Hepatocyte (in vitro differentiated cells): ENCODE measurements around the gene DNAJB1. TPM values are rescaled to one million over a fixed set of nuclear protein-coding genes. Genes with fewer than 3 reads are reported as not detected.

Source experiments
- DNase-seq: peaks from one replicate; pipeline ENCODE4 v3.0.0-alpha.2; 2016; ENCODE audit warnings: low spot score
- H2AFZ ChIP-seq: fragments of 200-600 bp; sonication (generic); 2 replicates; pipeline ENCODE4 v1.6.0; 2016; ENCODE audit warnings: antibody characterized with exemption, mild to moderate bottlenecking
- H3K27ac ChIP-seq: fragments of 200-600 bp; sonication (generic); 2 replicates; pipeline ENCODE4 v1.5.1; 2016; ENCODE audit warnings: mild to moderate bottlenecking
- H3K27me3 ChIP-seq: fragments of 200-600 bp; sonication (generic); 2 replicates; pipeline ENCODE4 v1.6.1; 2016
- H3K36me3 ChIP-seq: fragments of 200-600 bp; sonication (generic); replicated peaks from 2 replicates; pipeline ENCODE4 v1.5.1; 2016; ENCODE audit warnings: low read depth; ENCODE audit not compliant: insufficient read depth
- H3K4me1 ChIP-seq: fragments of 200-600 bp; sonication (generic); 2 replicates; pipeline ENCODE4 v1.5.1; 2016; ENCODE audit warnings: mild to moderate bottlenecking, moderate library complexity; ENCODE audit not compliant: insufficient read depth
- H3K4me2 ChIP-seq: fragments of 200-600 bp; sonication (generic); 2 replicates; pipeline ENCODE4 v1.6.0; 2016
- H3K4me3 ChIP-seq: fragments of 200-600 bp; sonication (generic); 2 replicates; pipeline ENCODE4 v1.5.1; 2016; ENCODE audit warnings: mild to moderate bottlenecking
- H3K79me2 ChIP-seq: fragments of 200-600 bp; sonication (generic); 2 replicates; pipeline ENCODE4 v1.6.0; 2017; ENCODE audit warnings: mild to moderate bottlenecking
- H3K9me2 ChIP-seq: fragments of 200-600 bp; sonication (generic); replicated peaks from 2 replicates; pipeline ENCODE4 v1.6.0; 2017; ENCODE audit warnings: mild to moderate bottlenecking; ENCODE audit not compliant: insufficient read depth
- H3K9me3 ChIP-seq: fragments of 200-600 bp; sonication (generic); 2 replicates; pipeline ENCODE4 v1.5.1; 2016; ENCODE audit warnings: low read depth, mild to moderate bottlenecking
- H4K20me1 ChIP-seq: fragments of 200-600 bp; sonication (generic); 2 replicates; pipeline ENCODE4 v1.6.0; 2016; ENCODE audit warnings: mild to moderate bottlenecking; ENCODE audit not compliant: insufficient read depth, poor library complexity, severe bottlenecking
- EZH2 ChIP-seq: fragments of 200-600 bp; sonication (generic); IDR thresholded peaks from 2 replicates; pipeline ENCODE4 v1.6.1; 2016; ENCODE audit warnings: antibody characterized with exemption, mild to moderate bottlenecking, borderline replicate concordance
- EZH2phosphoT487 ChIP-seq: fragments of 200-600 bp; sonication (generic); IDR thresholded peaks from one replicate; pipeline ENCODE4 v1.6.1; 2018; ENCODE audit warnings: antibody characterized with exemption, mild to moderate bottlenecking, low read depth, moderate library complexity; ENCODE audit not compliant: unreplicated experiment, severe bottlenecking
- whole genome bisulfite sequencing: methylation state at CpG from one replicate; pipeline ENCODE4 v1.1.6; 2016; ENCODE audit warnings: low lambda C conversion rate; ENCODE audit errors: missing lambda C conversion rate; 5-methylcytosine and 5-hydroxymethylcytosine counted together
- polyA plus RNA-seq: library from polyadenylated mRNA; unstranded; fragments of >200 nt; fragmentation: Nextera tagmentation; extraction: Ambion mirVana; gene quantifications from 2 replicates; pipeline ENCODE4 v1.2.1, GENCODE V29; 2016
- total RNA-seq: library from RNA; depleted of rRNA; stranded (reverse); fragments of >200 nt; gene quantifications from 2 replicates; pipeline ENCODE4 v1.2.3, GENCODE V29; 2014
- TF ChIP-seq, protein P1 (sequence below): fragments of 200-600 bp; sonication (generic); IDR thresholded peaks from 2 replicates; pipeline ENCODE4 v1.5.1; 2016; ENCODE audit warnings: antibody characterized with exemption, mild to moderate bottlenecking; ENCODE audit not compliant: poor library complexity

DNAJB1 gene
- total and polyA plus RNA-seq, 2 experiments from 2014 or later, result 104 to 185 TPM

DNA sequence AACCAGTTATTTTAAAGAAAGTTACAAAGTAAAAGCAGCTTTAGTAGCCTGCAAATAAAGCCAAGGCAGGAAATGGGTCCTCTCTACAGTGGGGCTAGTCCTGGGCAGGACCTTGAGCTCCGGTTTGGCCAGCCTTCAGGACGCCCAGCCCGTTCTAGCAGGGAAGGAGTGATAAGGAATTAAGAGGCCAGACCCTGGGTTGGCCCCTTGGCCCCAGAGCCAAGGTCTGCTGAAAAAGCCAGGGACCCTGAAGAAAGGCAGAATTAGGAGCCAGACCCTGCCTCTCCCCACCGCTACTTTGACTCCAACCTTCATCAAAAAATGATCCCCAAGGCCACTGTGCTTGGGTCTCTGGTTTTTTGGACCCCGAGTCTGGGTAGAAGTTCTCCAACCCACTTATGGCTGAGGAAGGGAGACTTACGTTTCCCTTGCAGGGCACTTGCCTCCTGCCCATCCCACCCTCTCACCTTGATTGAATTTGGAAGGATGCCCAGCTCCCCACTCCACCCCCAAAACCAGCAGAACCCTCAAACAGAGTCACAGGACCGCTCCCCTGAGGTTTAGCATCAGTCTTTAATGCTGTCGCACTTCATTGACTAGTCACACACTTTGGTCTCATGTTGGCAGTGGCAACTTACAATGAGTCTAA is 3.9 kb downstream of the DNAJB1 start:
- H3K4me1 ChIP-seq, result peaks cover 31% of the 10 kb centered on the region
- no peak for DNase-seq
- no peaks in the 10 kb centered on the region for H3K27me3 ChIP-seq
- H3K79me2 ChIP-seq, result peaks cover 39% of the 10 kb centered on the region
- H3K4me2 ChIP-seq, result peak overlapping the region; percentile 96
- no peaks in the 10 kb centered on the region for H3K9me2 ChIP-seq
- H3K4me3 ChIP-seq, result no peak overlapping the region
- WGBS, result 83% methylated on average over 8 of the region's 8 CpGs
- TF ChIP-seq, protein P1, sequence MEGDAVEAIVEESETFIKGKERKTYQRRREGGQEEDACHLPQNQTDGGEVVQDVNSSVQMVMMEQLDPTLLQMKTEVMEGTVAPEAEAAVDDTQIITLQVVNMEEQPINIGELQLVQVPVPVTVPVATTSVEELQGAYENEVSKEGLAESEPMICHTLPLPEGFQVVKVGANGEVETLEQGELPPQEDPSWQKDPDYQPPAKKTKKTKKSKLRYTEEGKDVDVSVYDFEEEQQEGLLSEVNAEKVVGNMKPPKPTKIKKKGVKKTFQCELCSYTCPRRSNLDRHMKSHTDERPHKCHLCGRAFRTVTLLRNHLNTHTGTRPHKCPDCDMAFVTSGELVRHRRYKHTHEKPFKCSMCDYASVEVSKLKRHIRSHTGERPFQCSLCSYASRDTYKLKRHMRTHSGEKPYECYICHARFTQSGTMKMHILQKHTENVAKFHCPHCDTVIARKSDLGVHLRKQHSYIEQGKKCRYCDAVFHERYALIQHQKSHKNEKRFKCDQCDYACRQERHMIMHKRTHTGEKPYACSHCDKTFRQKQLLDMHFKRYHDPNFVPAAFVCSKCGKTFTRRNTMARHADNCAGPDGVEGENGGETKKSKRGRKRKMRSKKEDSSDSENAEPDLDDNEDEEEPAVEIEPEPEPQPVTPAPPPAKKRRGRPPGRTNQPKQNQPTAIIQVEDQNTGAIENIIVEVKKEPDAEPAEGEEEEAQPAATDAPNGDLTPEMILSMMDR, result no peak
- TF ChIP-seq EZH2phosphoT487 (no peak), EZH2 (no peak)
- no peaks in the 10 kb centered on the region for H3K9me3 ChIP-seq
- no peak overlapping the region for H2AFZ ChIP-seq
- peaks cover 6% of the 10 kb centered on the region for H3K36me3 ChIP-seq
- H4K20me1 ChIP-seq, result peaks cover 38% of the 10 kb centered on the region
- H3K27ac ChIP-seq, result peak overlapping the region; percentile 37

DNA sequence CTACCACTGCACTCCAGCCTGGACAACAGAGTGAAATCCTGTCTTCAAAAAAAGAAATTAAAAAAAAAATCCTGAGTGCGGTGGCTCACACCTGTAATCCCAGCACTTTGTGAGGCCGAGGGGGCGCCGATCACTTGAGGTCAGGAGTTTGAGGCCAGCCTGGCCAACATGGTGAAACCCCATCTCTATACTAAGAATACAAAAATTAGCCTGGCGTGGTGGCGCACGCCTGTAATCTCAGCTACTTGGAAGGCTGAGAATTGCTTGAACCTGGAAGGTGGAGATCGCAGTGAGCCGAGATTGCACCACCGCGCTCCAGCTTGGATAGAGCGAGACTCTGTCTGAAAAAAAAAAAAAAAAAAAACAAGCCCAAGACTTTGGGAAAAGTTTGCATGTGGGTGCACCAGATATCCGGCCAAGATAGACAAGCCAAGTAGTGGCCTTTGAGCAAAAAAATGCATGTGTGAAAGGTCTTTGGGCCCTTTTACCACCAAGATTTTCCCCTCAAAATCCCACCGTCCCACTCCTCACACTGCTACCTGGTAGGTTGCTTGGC is 5.7 kb downstream of the DNAJB1 start:
- Histone ChIP-seq H3K4me2 (no peak overlapping the region), H3K4me1 (peaks cover 32% of the 10 kb centered on the region), H3K27me3 (no peaks in the 10 kb centered on the region), H3K36me3 (peaks cover 6% of the 10 kb centered on the region), H3K9me2 (no peaks in the 10 kb centered on the region), H2AFZ (no peak overlapping the region), H3K27ac (no peak overlapping the region), H3K79me2 (peaks cover 34% of the 10 kb centered on the region), H3K4me3 (no peak overlapping the region), H3K9me3 (no peaks in the 10 kb centered on the region), H4K20me1 (peaks cover 36% of the 10 kb centered on the region)
- WGBS, result 97% methylated on average over 14 of the region's 14 CpGs
- TF ChIP-seq, protein P1, result no peak
- TF ChIP-seq EZH2, result no peak
- TF ChIP-seq EZH2phosphoT487, result no peak
- DNase-seq, result no peak

DNA sequence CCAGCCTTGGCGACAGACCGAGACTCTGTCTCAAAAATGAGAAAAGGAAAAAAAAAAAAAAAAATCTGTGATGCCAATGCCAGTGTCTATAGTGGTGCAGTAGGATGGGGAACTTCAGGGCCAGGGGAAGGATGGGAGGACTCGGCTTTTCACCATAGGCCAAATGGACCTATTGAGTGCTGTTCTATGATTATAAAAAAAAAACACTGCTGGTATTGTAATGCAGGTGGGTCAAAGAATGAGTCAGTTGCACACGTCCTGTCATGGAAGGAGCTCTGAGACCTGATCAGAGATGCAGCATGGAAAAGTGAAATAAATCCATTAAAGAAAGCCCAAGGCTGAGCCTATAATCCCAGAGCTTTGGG is 7.0 kb downstream of the DNAJB1 start:
- Histone ChIP-seq H3K4me2 (no peak overlapping the region), H3K79me2 (peaks cover 21% of the 10 kb centered on the region), H3K27me3 (no peaks in the 10 kb centered on the region), H3K4me3 (no peak overlapping the region), H3K36me3 (peaks cover 6% of the 10 kb centered on the region), H3K4me1 (peaks cover 39% of the 10 kb centered on the region), H3K27ac (peak overlapping the region; percentile 81), H4K20me1 (peaks cover 23% of the 10 kb centered on the region), H3K9me3 (no peaks in the 10 kb centered on the region), H3K9me2 (no peaks in the 10 kb centered on the region), H2AFZ (no peak overlapping the region)
- WGBS, result 94% methylated on average over 4 of the region's 4 CpGs
- no peak for DNase-seq
- TF ChIP-seq EZH2 (no peak), EZH2phosphoT487 (no peak)
- TF ChIP-seq, protein P1, result no peak
